KOPT-K1 (cell line): ENCODE data around the gene SLC30A1.
"Not testable (repeated sequence)": the region's sequence is repeated elsewhere in the genome, so short reads cannot be mapped to it uniquely, and the experiment has no call there.

ENCODE experiments used
- H3K27ac ChIP-seq: fragments of 200-600 bp; sonication (generic); 2 replicates; pipeline ENCODE4 v1.5.1; 2016; ENCODE audit warnings: antibody characterized with exemption, mild to moderate bottlenecking, low read depth, low read length; ENCODE audit not compliant: poor library complexity, severe bottlenecking
- H3K36me3 ChIP-seq: fragments of 200-600 bp; sonication (generic); 2 replicates; pipeline ENCODE4 v1.5.1; 2017; ENCODE audit warnings: antibody characterized with exemption, mild to moderate bottlenecking, low read length, moderate library complexity; ENCODE audit not compliant: insufficient read depth
- H3K9me3 ChIP-seq: fragments of 200-600 bp; sonication (generic); 2 replicates; pipeline ENCODE4 v1.5.1; 2017; ENCODE audit warnings: antibody characterized with exemption, low read length, mild to moderate bottlenecking; ENCODE audit not compliant: insufficient read depth, poor library complexity, severe bottlenecking

The SLC30A1 gene

GRCh38 chr1:211579440-211580302, 710 bp upstream of the SLC30A1 start:
- Histone ChIP-seq H3K36me3 (peaks cover 14% of the 10 kb centered on the region; the same call in 1 of the 2 replicates), H3K9me3 (no peaks in the 10 kb centered on the region), H3K27ac (peak overlapping the region; percentile 78)

DNA sequence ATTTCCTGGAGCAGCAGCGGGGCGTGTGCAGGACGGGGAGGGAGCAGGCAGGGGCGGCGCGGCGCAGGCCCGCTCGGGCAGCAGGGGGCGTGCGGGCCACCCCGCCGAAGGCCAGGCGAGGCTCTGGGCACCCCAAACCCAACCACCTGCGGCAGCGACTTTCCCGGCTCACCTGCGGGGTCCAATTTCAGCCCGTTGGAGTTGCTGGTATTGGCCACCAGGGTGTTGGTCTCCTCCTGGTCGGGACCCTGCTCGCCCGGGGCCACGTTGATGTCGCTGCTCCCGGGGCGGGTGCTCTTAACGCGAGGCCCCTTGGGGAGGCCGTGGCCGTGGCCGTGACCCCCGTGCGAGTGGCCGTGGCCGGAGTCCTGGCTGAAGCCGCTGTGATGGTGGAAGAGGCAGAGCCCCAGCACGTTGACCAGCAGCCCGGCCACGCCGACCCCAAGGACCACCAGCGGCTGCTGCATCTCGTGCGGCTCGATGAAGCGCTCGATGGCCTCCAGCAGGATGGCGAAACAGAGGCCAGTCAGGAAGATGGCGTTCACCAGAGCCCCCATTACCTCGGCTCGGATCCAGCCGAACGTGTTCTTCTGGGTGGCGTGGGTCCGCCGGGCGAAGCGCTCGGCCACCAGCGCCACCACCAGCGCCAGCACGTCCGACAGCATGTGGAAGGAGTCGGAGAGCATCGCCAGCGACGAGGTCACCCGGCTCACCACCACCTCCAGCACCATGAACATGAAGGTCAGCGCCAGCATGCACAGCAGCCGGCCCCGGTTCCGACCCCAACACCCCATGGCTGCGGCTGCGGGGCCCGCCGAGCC, 932 bp downstream of the SLC30A1 start:
- Histone ChIP-seq H3K27ac (peak overlapping the region; percentile 78), H3K36me3 (peaks cover 16% of the 10 kb centered on the region; the same call in 1 of the 2 replicates), H3K9me3 (no peaks in the 10 kb centered on the region)

GRCh38 chr1:211577277-211577818, 1.6 kb downstream of the SLC30A1 start:
- Histone ChIP-seq H3K27ac (peak overlapping the region; percentile 78), H3K9me3 (no peaks in the 10 kb centered on the region), H3K36me3 (peaks cover 16% of the 10 kb centered on the region; the same call in 1 of the 2 replicates)

GRCh38 chr1:211576717-211577116, 2.2 kb downstream of the SLC30A1 start:
- H3K27ac ChIP-seq, result no peak overlapping the region

DNA sequence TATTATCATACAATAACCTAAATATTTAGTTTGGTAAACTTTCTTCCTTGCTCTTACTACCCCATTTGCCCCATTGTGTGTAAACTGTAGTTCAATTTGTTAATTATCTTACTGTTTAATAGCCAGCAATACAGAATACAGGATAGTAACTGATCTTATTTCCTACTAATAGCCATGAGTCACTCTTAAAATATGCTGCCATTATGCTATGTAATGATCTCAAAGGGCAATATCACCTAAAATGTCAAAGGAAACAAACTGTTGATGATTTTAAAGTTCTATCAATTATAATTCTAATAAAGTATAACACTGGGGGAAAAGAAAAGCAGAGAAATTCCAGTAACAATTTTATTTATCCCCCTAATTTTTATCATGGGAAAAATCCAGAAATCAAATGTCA, 4.3 kb downstream of the SLC30A1 start:
- Histone ChIP-seq H3K27ac (no peak overlapping the region), H3K36me3 (peaks cover 16% of the 10 kb centered on the region; the same call in 1 of the 2 replicates), H3K9me3 (no peaks in the 10 kb centered on the region)

More at GRCh38 chr1:211576717-211577116, 2.2 kb downstream of the SLC30A1 start:
- H3K9me3 ChIP-seq, result no peaks in the 10 kb centered on the region
- peaks cover 16% of the 10 kb centered on the region; the same call in 1 of the 2 replicates for H3K36me3 ChIP-seq

DNA sequence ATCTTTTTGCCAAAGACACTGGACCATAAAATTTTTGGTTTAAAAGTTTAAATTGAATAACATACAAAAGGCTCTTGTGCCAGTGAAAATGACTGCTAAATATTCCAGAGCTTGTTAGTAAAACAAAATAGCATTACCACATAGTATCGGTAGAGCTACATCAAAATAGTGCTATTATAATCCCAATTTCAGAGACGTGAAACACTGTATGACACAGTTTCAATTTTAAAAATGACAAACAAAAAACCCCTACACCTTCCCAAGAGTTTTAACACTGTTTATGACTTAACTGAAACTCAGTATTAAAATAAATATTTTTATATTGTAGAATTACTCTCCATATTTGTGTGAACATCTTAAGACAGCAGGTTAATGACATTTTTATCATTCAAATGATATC, 7.0 kb downstream of the SLC30A1 start:
- Histone ChIP-seq H3K9me3 (no peaks in the 10 kb centered on the region), H3K27ac (no peak overlapping the region), H3K36me3 (peaks cover 16% of the 10 kb centered on the region; the same call in 1 of the 2 replicates)

DNA sequence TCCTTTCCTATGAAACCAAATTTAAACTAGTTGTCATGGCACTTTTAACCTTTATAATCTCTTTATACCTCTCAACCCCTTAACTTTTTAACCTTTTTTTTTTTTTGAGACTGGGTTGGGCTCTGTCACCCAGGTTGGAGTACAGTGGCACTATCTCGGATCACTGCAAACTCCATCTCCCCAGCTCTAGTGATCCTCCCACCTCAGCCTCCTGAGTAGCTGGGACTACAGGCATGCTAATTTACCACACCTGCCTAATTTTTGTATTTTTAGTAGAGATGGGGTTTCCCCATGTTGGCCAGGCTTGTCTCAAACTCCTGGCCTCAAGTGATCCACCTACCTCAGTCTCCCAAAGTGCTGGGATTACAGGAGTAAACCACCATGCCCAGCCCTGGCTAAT, 8.6 kb downstream of the SLC30A1 start:
- not testable (repeated sequence) for H3K27ac ChIP-seq, H3K36me3 ChIP-seq, H3K9me3 ChIP-seq

DNA sequence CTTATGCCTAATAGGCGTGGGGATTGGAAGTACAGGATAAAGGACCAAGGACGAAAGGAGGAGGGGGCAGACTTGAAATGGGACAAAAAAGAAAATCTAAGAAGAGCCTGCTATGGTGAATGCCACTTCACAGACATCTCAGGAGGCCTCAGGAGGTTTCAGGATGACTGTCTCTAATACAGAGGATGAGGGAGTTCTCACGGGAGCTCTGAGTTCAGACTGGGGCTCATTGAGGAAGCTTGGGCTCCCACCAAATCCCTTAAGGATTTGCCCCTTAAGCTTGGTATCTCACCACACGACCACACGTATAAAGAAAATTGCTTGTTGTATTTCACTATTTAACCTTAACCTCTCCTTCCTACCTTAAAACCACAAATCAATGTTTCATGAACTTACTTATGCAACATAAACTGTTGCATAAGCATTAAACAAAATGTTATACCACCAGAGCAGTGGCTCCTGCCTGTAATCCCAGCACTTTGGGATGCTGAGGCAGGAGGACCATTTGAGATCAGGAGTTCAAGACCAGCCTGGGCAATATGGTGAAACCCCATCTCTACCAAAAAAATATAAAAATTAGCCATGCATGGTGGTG, 12.4 kb downstream of the SLC30A1 start:
- no peaks in the 10 kb centered on the region for H3K9me3 ChIP-seq
- H3K36me3 ChIP-seq, result no peaks in the 10 kb centered on the region
- H3K27ac ChIP-seq, result no peak overlapping the region

GRCh38 chr1:211564084-211564483, 14.9 kb downstream of the SLC30A1 start:
- H3K36me3 ChIP-seq, result no peaks in the 10 kb centered on the region
- H3K9me3 ChIP-seq, result no peaks in the 10 kb centered on the region
- H3K27ac ChIP-seq, result no peak overlapping the region

DNA sequence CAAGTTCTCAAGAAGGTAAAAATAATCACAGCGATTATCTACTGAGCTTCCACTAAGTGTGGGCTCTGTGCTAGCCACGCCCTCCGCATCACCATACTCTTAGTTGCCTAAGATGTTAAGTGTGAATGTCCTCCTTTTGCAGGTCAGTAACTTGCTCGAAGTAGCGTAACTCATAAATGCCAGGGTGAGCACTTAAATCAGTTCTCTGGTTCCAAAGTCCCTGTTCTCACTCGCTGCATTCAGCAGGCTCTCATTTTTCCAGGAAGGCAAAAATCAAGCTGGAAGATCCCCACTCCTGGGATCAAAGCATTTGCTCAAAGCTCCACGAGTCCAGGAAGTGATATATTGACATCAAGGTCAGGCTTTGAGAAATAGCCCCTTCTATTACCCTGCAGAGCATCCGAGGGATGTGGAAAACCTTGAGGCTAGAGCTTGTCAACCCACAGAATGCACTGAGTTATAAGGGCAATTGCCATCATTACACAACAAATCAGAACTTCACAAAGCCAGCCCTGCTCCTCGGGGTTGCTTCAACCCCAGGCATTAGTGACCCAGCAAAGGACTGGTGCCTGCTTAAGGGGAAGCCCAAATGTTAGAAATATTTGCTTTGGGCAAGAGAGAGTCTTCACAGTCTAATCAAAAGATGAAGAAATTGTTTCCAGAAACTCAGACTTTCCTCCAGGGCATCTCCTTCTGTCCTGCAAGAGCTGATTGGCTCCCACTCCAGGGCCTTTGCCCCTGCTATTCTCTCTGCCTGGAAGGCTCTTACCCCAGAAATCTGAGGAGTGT, 19.5 kb downstream of the SLC30A1 start:
- no peaks in the 10 kb centered on the region for H3K36me3 ChIP-seq
- no peak overlapping the region for H3K27ac ChIP-seq
- H3K9me3 ChIP-seq, result no peaks in the 10 kb centered on the region

GRCh38 chr1:211557894-211558625, 20.9 kb downstream of the SLC30A1 start:
- Histone ChIP-seq H3K9me3 (no peaks in the 10 kb centered on the region), H3K27ac (no peak overlapping the region), H3K36me3 (no peaks in the 10 kb centered on the region)

- no peaks in the 10 kb centered on the region for H3K36me3 ChIP-seq
- no peaks in the 10 kb centered on the region for H3K9me3 ChIP-seq
- H3K27ac ChIP-seq, result no peak overlapping the region
Measured at GRCh38 chr1:211553549-211553948, 25.4 kb downstream of the SLC30A1 start.

- Histone ChIP-seq H3K9me3 (no peaks in the 10 kb centered on the region), H3K27ac (no peak overlapping the region), H3K36me3 (no peaks in the 10 kb centered on the region)
Measured at GRCh38 chr1:211551638-211552460, 27.1 kb downstream of the SLC30A1 start.
